Measurements from ENCODE around the gene FGF12. TPM values are rescaled to one million over a fixed set of nuclear protein-coding genes. Genes with fewer than 3 reads are reported as not detected.

The FGF12 gene
- total RNA-seq, 1 donor from 2014 or later = 1.6 TPM

- DNase-seq (ENCODE audit: low read depth) = peak; percentile 44
Measured at GRCh38 chr3:192188218-192188835, 539.0 kb downstream of the FGF12 start.

GRCh38 chr3:192187485-192188051 lies 539.8 kb downstream of the FGF12 start:
- peak; percentile 8 for DNase-seq (ENCODE audit: low read depth)

GRCh38 chr3:192186498-192186897 lies 540.8 kb downstream of the FGF12 start:
- DNase-seq (ENCODE audit: low read depth) = no peak

GRCh38 chr3:192186045-192186444 lies 541.3 kb downstream of the FGF12 start:
- DNase-seq (ENCODE audit: low read depth) = no peak

- no peak for DNase-seq (ENCODE audit: low read depth)
Measured at GRCh38 chr3:192183109-192183508, 544.2 kb downstream of the FGF12 start.

GRCh38 chr3:192181151-192181550 lies 546.2 kb downstream of the FGF12 start:
- no peak for DNase-seq (ENCODE audit: low read depth)

GRCh38 chr3:192177383-192177782 lies 550.0 kb downstream of the FGF12 start:
- DNase-seq (ENCODE audit: low read depth) = no peak

GRCh38 chr3:192174283-192174682 lies 553.1 kb downstream of the FGF12 start:
- peak; percentile 38 for DNase-seq (ENCODE audit: low read depth)

- no peak for DNase-seq (ENCODE audit: low read depth)
Measured at GRCh38 chr3:192171213-192171612, 556.1 kb downstream of the FGF12 start.

GRCh38 chr3:192170659-192171058 lies 556.7 kb downstream of the FGF12 start:
- peak; percentile 61 for DNase-seq (ENCODE audit: low read depth)

GRCh38 chr3:192170031-192170430 lies 557.3 kb downstream of the FGF12 start:
- peak; percentile 19 for DNase-seq (ENCODE audit: low read depth)

GRCh38 chr3:192169332-192169915 lies 557.9 kb downstream of the FGF12 start:
- DNase-seq (ENCODE audit: low read depth) = peak; percentile 35

- no peak for DNase-seq (ENCODE audit: low read depth)
Measured at GRCh38 chr3:192168202-192168601, 559.1 kb downstream of the FGF12 start.

- DNase-seq (ENCODE audit: low read depth) = no peak
Measured at GRCh38 chr3:192165552-192165951, 561.8 kb downstream of the FGF12 start.

- no peak for DNase-seq (ENCODE audit: low read depth)
Measured at GRCh38 chr3:192161661-192162060, 565.7 kb downstream of the FGF12 start.

- DNase-seq (ENCODE audit: low read depth) = no peak
Measured at GRCh38 chr3:192156382-192156781, 571.0 kb downstream of the FGF12 start.

- no peak for DNase-seq (ENCODE audit: low read depth)
Measured at GRCh38 chr3:192155194-192155593, 572.1 kb downstream of the FGF12 start.

- DNase-seq (ENCODE audit: low read depth) = no peak
Measured at GRCh38 chr3:192133271-192133670, 594.1 kb downstream of the FGF12 start.

GRCh38 chr3:192130534-192131132 lies 596.7 kb downstream of the FGF12 start:
- peak; percentile 58 for DNase-seq (ENCODE audit: low read depth)

- DNase-seq (ENCODE audit: low read depth) = no peak
Measured at GRCh38 chr3:192129586-192129985, 597.8 kb downstream of the FGF12 start.

- no peak for DNase-seq (ENCODE audit: low read depth)
Measured at GRCh38 chr3:192128922-192129321, 598.4 kb downstream of the FGF12 start.

- peak; percentile 47 for DNase-seq (ENCODE audit: low read depth)
Measured at GRCh38 chr3:192128060-192128459, 599.3 kb downstream of the FGF12 start.

Data from renal cortical epithelial cell (primary cell).